ENCODE measurements around the gene FBXO5. TPM values are rescaled to one million over a fixed set of nuclear protein-coding genes. Genes with fewer than 3 reads are reported as not detected.

FBXO5 gene
- total RNA-seq, 2 donors from 2014 or later = 2.3 TPM; not detected in 1

DNA sequence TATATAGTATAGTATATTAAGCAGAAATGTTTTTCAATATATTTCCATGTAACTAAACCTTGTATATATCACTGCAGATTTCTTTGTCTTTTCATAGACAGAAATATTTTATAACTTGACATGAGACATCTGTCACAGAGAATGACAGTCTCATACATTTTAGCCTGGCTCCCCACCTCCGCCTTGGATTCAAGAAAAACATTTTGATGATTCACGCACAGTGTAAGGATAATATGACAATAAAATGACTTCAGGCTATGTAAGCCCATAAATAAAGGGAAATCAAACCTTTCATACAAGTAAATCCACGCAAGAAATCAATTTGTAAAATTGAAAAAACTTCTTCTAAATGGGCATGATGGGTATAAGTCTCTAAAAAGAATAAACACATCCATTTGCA is 36.4 kb downstream of the FBXO5 start:
- 59 to 68% methylated on average over 3 of the region's 3 CpGs for WGBS, 2 donors
- Histone ChIP-seq H3K27me3 (no peaks in the 10 kb centered on the region), H3K4me3 (no peak overlapping the region), H3K27ac (no peak overlapping the region), H3K36me3 (replicated peaks in 1 of 2; ENCODE audit: insufficient read depth in 1 of 2, low read depth in 2 of 2) (no peaks in the 10 kb centered on the region), H3K9me3 (no peaks in the 10 kb centered on the region), H3K4me1 (peaks cover 10% of the 10 kb centered on the region)
- TF ChIP-seq, protein P1, sequence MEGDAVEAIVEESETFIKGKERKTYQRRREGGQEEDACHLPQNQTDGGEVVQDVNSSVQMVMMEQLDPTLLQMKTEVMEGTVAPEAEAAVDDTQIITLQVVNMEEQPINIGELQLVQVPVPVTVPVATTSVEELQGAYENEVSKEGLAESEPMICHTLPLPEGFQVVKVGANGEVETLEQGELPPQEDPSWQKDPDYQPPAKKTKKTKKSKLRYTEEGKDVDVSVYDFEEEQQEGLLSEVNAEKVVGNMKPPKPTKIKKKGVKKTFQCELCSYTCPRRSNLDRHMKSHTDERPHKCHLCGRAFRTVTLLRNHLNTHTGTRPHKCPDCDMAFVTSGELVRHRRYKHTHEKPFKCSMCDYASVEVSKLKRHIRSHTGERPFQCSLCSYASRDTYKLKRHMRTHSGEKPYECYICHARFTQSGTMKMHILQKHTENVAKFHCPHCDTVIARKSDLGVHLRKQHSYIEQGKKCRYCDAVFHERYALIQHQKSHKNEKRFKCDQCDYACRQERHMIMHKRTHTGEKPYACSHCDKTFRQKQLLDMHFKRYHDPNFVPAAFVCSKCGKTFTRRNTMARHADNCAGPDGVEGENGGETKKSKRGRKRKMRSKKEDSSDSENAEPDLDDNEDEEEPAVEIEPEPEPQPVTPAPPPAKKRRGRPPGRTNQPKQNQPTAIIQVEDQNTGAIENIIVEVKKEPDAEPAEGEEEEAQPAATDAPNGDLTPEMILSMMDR (IDR thresholded peaks at IDR 0.05) = no peak
- no peak for TF ChIP-seq POLR2A (IDR thresholded peaks at IDR 0.05)
- DNase-seq (no peak), ATAC-seq (no peak)
- intact Hi-C loops (cut with DNase I) = no loop called here

DNA sequence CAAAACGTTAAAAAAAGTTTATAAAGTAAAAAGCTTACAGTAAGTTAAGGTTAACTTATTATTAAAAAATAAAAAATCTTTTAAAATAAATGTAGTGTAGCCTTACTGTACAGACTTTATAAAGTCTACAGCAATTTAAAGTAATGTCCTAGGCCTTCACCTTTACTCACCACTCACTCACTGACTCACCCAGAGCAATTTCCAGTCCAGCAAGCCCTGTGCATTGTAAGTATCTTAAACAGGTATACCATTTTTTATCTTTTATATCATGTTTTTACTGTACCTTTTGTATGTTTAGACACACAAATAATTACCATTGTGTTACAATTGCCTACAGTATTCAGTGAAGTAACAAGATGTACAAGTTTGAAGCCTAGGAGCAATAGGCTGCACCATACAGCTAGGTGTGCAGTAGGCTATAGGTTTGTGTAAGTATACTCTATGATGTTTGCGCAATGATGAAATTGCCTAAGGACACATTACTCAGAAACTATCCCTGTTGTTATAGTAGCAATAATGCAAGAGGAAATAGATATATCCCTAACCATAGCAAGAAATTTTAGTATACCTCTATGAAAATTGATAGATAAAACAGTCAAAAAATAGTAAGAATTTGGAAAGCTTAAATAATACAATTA is 39.5 kb downstream of the FBXO5 start:
- intact Hi-C loops (cut with DNase I) = no loop called here
- Histone ChIP-seq H3K27me3 (peaks cover 0 to 2% of the 10 kb centered on the region in 2 donors), H3K27ac (no peak overlapping the region), H3K4me1 (peaks cover 5% of the 10 kb centered on the region), H3K4me3 (no peak overlapping the region), H3K36me3 (replicated peaks in 1 of 2; ENCODE audit: insufficient read depth in 1 of 2, low read depth in 2 of 2) (no peaks in the 10 kb centered on the region), H3K9me3 (no peaks in the 10 kb centered on the region)
- TF ChIP-seq, protein P1 (IDR thresholded peaks at IDR 0.05) = no peak
- no peak for TF ChIP-seq POLR2A (IDR thresholded peaks at IDR 0.05)
- ATAC-seq = no peak
- 63 to 66% methylated on average over 2 of the region's 2 CpGs for WGBS, 2 donors
- DNase-seq = no peak

- Histone ChIP-seq H3K4me3 (no peak overlapping the region), H3K4me1 (no peaks in the 10 kb centered on the region), H3K9me3 (no peaks in the 10 kb centered on the region), H3K27me3 (peaks cover 0 to 2% of the 10 kb centered on the region in 2 donors), H3K36me3 (replicated peaks in 1 of 2; ENCODE audit: insufficient read depth in 1 of 2, low read depth in 2 of 2) (no peaks in the 10 kb centered on the region), H3K27ac (no peak overlapping the region)
- intact Hi-C loops (cut with DNase I) = no loop called here
- ATAC-seq (no peak), DNase-seq (no peak)
- TF ChIP-seq, protein P1 (IDR thresholded peaks at IDR 0.05) = no peak
- TF ChIP-seq POLR2A (IDR thresholded peaks at IDR 0.05) = no peak
- 48 to 61% methylated on average over 1 of the region's 1 CpG for WGBS, 2 donors
Measured at GRCh38 chr6:152942319-152942869, 40.4 kb downstream of the FBXO5 start.

- H3K4me1 ChIP-seq = no peaks in the 10 kb centered on the region
- ATAC-seq = no peak
- H3K27ac ChIP-seq = no peak overlapping the region
- H3K27me3 ChIP-seq = peaks cover 0 to 2% of the 10 kb centered on the region in 2 donors
- TF ChIP-seq, protein P1 (IDR thresholded peaks at IDR 0.05) = no peak
- TF ChIP-seq POLR2A (IDR thresholded peaks at IDR 0.05) = no peak
- no peak overlapping the region for H3K4me3 ChIP-seq
- H3K36me3 ChIP-seq (replicated peaks in 1 of 2; ENCODE audit: insufficient read depth in 1 of 2, low read depth in 2 of 2) = no peaks in the 10 kb centered on the region
- H3K9me3 ChIP-seq = no peaks in the 10 kb centered on the region
- intact Hi-C loops (cut with DNase I) = no loop called here
- no peak for DNase-seq
Measured at GRCh38 chr6:152941746-152942145, 41.1 kb downstream of the FBXO5 start.

DNA sequence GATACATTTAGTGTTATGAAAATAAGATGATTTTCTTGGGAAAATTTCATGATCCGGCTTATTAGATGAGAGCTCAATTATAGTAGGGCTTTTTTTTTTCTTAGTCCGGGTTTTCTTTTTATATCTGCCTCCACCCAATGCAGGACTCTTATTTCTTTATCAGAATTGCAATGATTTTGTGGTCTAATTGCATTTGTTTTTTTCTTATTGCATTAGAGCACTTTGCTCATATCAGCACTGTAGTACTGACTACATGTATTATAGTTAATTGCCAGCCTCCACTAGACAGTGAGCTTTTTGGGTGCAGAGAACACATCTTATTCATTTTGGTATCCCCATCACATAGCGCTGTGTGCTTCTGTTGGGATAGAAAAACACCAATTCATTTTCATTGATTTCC is 50.0 kb downstream of the FBXO5 start:
- no peak for TF ChIP-seq POLR2A (IDR thresholded peaks at IDR 0.05)
- TF ChIP-seq, protein P1 (IDR thresholded peaks at IDR 0.05) = no peak
- DNase-seq (no peak), ATAC-seq (no peak)
- Histone ChIP-seq H3K9me3 (no peaks in the 10 kb centered on the region), H3K4me1 (no peaks in the 10 kb centered on the region), H3K27ac (no peak overlapping the region), H3K4me3 (no peak overlapping the region), H3K27me3 (no peaks in the 10 kb centered on the region), H3K36me3 (replicated peaks in 1 of 2; ENCODE audit: insufficient read depth in 1 of 2, low read depth in 2 of 2) (no peaks in the 10 kb centered on the region)
- intact Hi-C loops (cut with DNase I) = no loop called here
- 69 to 76% methylated on average over 3 of the region's 3 CpGs for WGBS, 2 donors

All from body of pancreas (tissue), 4 donors.